HG03060 (cell line): Measurements from ENCODE around the gene TP53RK.

Source experiments
- ATAC-seq: cut with Tn5 transposase; IDR thresholded peaks from one replicate; pipeline ENCODE4 v1.9.1; 2021; ENCODE audit warnings: low read depth, moderate number of reproducible peaks; ENCODE audit not compliant: unreplicated experiment

The TP53RK gene

GRCh38 chr20:46708172-46708860 lies 19.1 kb upstream of the TP53RK start:
- ATAC-seq, result no peak

GRCh38 chr20:46706242-46706641 lies 17.0 kb upstream of the TP53RK start:
- no peak for ATAC-seq

GRCh38 chr20:46705378-46705729 lies 16.1 kb upstream of the TP53RK start:
- ATAC-seq, result no peak

- ATAC-seq, result no peak
Measured at GRCh38 chr20:46704714-46705377, 15.6 kb upstream of the TP53RK start.

GRCh38 chr20:46703435-46703834 lies 14.2 kb upstream of the TP53RK start:
- ATAC-seq, result no peak

- no peak for ATAC-seq
Measured at GRCh38 chr20:46702447-46703203, 13.4 kb upstream of the TP53RK start.

GRCh38 chr20:46701986-46702385 lies 12.7 kb upstream of the TP53RK start:
- ATAC-seq, result no peak

- ATAC-seq, result no peak
Measured at GRCh38 chr20:46701556-46701955, 12.3 kb upstream of the TP53RK start.

- ATAC-seq, result no peak
Measured at GRCh38 chr20:46701057-46701456, 11.8 kb upstream of the TP53RK start.

- no peak for ATAC-seq
Measured at GRCh38 chr20:46700481-46700880, 11.2 kb upstream of the TP53RK start.

GRCh38 chr20:46699651-46700359 lies 10.6 kb upstream of the TP53RK start:
- ATAC-seq, result no peak

- ATAC-seq, result no peak
Measured at GRCh38 chr20:46698788-46699187, 9.5 kb upstream of the TP53RK start.

- ATAC-seq, result no peak
Measured at GRCh38 chr20:46696791-46697279, 7.6 kb upstream of the TP53RK start.

- ATAC-seq, result no peak
Measured at GRCh38 chr20:46695892-46696291, 6.6 kb upstream of the TP53RK start.

- no peak for ATAC-seq
Measured at GRCh38 chr20:46694484-46694883, 5.2 kb upstream of the TP53RK start.

GRCh38 chr20:46691196-46691595 lies 2.0 kb upstream of the TP53RK start:
- ATAC-seq, result no peak

- ATAC-seq, result no peak
Measured at GRCh38 chr20:46690219-46691106, 1.2 kb upstream of the TP53RK start.

GRCh38 chr20:46689754-46690085 lies 476 bp upstream of the TP53RK start:
- no peak for ATAC-seq

GRCh38 chr20:46688151-46689081 lies 828 bp downstream of the TP53RK start:
- ATAC-seq, result no peak
